BE2C (cell line): ENCODE data around the gene PKD2L2.

Experiments
- DNase-seq: peaks from one replicate; pipeline ENCODE4 v3.0.0-alpha.2; 2020
- H3K27me3 ChIP-seq: fragments of 250-450 bp; sonication (Bioruptor Pico); 2 replicates; pipeline ENCODE4 v1.5.1; 2020; ENCODE audit warnings: mild to moderate bottlenecking
- H3K36me3 ChIP-seq: fragments of 250-450 bp; sonication (Bioruptor Pico); 2 replicates; pipeline ENCODE4 v1.5.1; 2020; ENCODE audit warnings: mild to moderate bottlenecking
- H3K4me1 ChIP-seq: fragments of 250-450 bp; sonication (Bioruptor Pico); 2 replicates; pipeline ENCODE4 v1.5.1; 2020
- H3K4me3 ChIP-seq: 2 replicates; pipeline ENCODE4 v1.5.1; 2011; ENCODE audit warnings: low read depth, low read length
- H3K9me3 ChIP-seq: fragments of 250-450 bp; sonication (Bioruptor Pico); 2 replicates; pipeline ENCODE4 v1.5.1; 2020
- TF ChIP-seq, protein P1 (sequence below): IDR thresholded peaks from 2 replicates; pipeline ENCODE4 v1.5.1; 2012; ENCODE audit warnings: mild to moderate bottlenecking, low read depth, low read length

The PKD2L2 gene

DNA sequence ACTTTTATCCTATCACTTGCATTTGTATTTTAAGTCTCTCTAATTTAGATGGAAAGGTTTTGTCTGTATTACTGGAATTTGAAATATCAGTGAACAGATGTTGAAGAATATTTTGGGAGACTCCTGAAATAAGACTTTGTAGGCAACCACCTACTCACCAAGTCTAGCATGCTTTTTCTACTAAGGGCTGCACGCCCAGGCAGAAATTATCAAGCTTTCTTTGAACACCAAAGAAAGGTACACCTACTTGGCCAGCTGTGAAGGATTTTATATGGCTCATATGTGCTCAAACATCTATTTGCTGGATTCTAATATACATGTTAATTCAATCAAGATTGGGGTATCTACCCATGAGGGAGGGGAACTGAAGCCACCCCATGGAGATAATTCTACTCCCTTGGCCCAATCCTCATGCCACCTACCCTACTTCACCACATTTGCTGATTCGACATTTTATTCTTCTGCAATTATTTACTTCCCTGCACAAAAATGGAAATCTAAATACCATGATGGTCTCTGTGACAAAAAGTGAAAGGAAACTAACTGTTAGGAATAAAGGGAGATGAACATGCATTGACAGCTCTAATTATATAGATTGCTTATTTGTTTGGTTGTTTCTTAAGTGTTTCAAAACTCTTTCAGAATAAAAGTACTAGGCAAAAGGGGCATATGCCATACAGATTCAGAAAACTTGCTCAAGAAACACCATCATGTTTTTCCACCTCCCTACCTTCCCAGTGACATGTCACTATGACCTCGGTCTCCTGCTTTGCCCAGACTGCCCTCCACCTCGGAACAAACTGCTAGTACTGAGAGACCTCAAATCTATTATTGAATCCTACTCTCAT lies 22.5 kb upstream of the PKD2L2 start:
- no peak overlapping the region for H3K4me3 ChIP-seq
- no peaks in the 10 kb centered on the region for H3K36me3 ChIP-seq
- no peaks in the 10 kb centered on the region; the same call in 1 of the 2 replicates for H3K4me1 ChIP-seq
- DNase-seq: no peak
- TF ChIP-seq, protein P1, sequence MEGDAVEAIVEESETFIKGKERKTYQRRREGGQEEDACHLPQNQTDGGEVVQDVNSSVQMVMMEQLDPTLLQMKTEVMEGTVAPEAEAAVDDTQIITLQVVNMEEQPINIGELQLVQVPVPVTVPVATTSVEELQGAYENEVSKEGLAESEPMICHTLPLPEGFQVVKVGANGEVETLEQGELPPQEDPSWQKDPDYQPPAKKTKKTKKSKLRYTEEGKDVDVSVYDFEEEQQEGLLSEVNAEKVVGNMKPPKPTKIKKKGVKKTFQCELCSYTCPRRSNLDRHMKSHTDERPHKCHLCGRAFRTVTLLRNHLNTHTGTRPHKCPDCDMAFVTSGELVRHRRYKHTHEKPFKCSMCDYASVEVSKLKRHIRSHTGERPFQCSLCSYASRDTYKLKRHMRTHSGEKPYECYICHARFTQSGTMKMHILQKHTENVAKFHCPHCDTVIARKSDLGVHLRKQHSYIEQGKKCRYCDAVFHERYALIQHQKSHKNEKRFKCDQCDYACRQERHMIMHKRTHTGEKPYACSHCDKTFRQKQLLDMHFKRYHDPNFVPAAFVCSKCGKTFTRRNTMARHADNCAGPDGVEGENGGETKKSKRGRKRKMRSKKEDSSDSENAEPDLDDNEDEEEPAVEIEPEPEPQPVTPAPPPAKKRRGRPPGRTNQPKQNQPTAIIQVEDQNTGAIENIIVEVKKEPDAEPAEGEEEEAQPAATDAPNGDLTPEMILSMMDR: no peak
- no peaks in the 10 kb centered on the region for H3K27me3 ChIP-seq
- no peaks in the 10 kb centered on the region for H3K9me3 ChIP-seq

DNA sequence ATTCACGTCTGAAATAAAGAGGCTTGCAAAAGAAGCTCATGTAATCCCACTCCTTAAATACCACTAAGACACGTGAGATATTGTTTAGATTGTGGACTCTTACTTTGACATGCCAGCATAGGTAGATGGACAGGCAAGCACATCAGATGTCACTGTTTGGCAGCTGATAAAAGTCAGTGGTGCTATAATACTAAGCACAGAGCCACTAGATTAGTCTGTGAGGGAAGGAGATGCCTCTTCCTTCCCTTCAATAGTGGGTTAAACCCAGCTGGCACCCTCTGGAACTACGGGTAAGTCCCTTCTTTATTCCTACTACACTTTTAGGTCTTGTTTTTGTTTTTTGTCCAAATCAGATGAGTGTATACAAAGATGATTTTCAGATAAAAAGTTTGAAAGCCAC lies 21.6 kb upstream of the PKD2L2 start, which contains the start of gene MYOT:
Gene MYOT (plus strand): TSS at position 197 of the 400 bp plus-strand sequence. CDS start 2,792 bp downstream, outside the sequence.
- TF ChIP-seq, protein P1: no peak
- Histone ChIP-seq H3K4me1 (no peaks in the 10 kb centered on the region; the same call in 1 of the 2 replicates), H3K4me3 (no peak within 1 kb of the TSS), H3K27me3 (no peaks in the 10 kb centered on the region), H3K9me3 (no peaks in the 10 kb centered on the region), H3K36me3 (no peaks in the 10 kb centered on the region)
- DNase-seq: no peak

DNA sequence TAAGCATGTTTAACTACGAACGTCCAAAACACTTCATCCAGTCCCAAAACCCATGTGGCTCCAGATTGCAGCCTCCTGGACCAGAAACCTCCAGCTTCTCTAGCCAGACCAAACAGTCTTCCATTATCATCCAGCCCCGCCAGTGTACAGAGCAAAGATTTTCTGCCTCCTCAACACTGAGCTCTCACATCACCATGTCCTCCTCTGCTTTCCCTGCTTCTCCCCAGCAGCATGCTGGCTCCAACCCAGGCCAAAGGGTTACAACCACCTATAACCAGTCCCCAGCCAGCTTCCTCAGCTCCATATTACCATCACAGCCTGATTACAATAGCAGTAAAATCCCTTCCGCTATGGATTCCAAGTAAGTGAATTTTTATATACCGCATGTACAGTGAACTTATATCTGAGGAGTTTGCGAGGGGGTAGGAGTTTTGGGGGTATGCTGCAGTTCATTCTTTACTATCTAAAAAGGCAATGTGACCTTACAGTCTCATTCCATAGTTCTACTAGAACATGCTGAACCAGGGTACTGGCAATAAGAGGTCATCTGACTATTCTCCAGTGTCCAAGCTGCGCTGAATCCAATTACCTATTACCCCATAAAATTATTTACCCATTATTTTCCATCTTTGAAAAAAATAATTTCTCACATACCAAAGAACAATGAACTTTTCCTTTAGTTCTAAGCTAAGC lies 18.5 kb upstream of the PKD2L2 start:
- H3K4me3 ChIP-seq: no peak overlapping the region
- H3K36me3 ChIP-seq: no peaks in the 10 kb centered on the region; the same call in 1 of the 2 replicates
- peaks cover 3% of the 10 kb centered on the region; the same call in 1 of the 2 replicates for H3K27me3 ChIP-seq
- no peaks in the 10 kb centered on the region; the same call in 1 of the 2 replicates for H3K4me1 ChIP-seq
- no peaks in the 10 kb centered on the region for H3K9me3 ChIP-seq
- DNase-seq: no peak
- TF ChIP-seq, protein P1: no peak

DNA sequence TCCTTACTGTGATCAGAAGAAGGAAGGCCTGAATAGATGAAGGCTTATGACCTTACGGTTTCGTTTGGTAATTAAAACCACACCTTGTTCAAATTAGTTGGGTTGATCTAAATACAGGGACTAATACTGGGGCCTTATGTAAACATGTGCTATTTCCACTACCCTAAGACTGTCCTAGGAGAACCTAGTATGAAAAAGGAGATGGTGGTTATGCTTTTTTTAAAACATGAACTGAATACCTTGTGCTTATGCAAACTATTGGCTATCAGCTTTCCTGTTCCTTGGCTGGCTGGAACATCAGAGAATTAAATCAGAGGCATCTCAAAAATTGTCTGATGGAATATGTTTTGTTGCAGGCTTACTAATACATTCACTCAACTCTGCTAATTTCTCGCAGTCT lies 17.7 kb upstream of the PKD2L2 start:
- H3K4me3 ChIP-seq: no peak overlapping the region
- no peak for DNase-seq

DNA sequence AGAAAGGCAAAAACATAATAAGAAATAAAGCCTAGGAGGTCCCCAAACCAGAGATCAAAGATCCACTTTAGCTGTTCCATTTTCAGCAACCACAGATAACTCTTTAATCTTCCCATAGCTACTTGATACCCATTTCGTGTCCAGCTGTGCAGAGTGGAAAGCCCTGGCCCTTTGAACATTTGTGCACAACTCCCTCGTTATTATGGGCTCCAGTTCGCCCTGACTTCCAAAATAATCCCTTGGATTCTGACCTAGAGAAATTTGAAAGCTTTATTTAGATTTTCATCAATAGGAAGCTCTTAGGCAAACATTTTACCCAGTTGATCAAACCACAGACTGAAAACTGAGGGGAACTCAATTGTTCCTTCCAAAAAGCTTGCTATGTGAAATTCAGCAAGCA lies 16.8 kb upstream of the PKD2L2 start:
- Histone ChIP-seq H3K4me1 (no peaks in the 10 kb centered on the region; the same call in 1 of the 2 replicates), H3K4me3 (no peak overlapping the region), H3K27me3 (peaks cover 3% of the 10 kb centered on the region; the same call in 1 of the 2 replicates), H3K36me3 (no peaks in the 10 kb centered on the region; the same call in 1 of the 2 replicates), H3K9me3 (no peaks in the 10 kb centered on the region)
- DNase-seq: no peak
- TF ChIP-seq, protein P1: no peak

More for the DNA sequence above, 17.7 kb upstream of the PKD2L2 start:
- no peaks in the 10 kb centered on the region for H3K9me3 ChIP-seq
- H3K4me1 ChIP-seq: no peaks in the 10 kb centered on the region; the same call in 1 of the 2 replicates
- peaks cover 3% of the 10 kb centered on the region; the same call in 1 of the 2 replicates for H3K27me3 ChIP-seq
- TF ChIP-seq, protein P1: no peak
- no peaks in the 10 kb centered on the region; the same call in 1 of the 2 replicates for H3K36me3 ChIP-seq
